GM19238 (cell line): ENCODE results near the gene BRDT.
"Not testable (repeated sequence)": the region's sequence is repeated elsewhere in the genome, so short reads cannot be mapped to it uniquely, and the experiment has no call there.

Source experiments
- DNase-seq: peaks from one replicate; pipeline ENCODE4 v3.0.0; 2011; ENCODE audit warnings: low spot score; ENCODE audit not compliant: insufficient read length

BRDT gene

GRCh38 chr1:91981996-91982609 is 32.9 kb downstream of the BRDT start:
- DNase-seq: no peak

GRCh38 chr1:91993256-91993655 is 44.1 kb downstream of the BRDT start:
- DNase-seq: no peak

DNA sequence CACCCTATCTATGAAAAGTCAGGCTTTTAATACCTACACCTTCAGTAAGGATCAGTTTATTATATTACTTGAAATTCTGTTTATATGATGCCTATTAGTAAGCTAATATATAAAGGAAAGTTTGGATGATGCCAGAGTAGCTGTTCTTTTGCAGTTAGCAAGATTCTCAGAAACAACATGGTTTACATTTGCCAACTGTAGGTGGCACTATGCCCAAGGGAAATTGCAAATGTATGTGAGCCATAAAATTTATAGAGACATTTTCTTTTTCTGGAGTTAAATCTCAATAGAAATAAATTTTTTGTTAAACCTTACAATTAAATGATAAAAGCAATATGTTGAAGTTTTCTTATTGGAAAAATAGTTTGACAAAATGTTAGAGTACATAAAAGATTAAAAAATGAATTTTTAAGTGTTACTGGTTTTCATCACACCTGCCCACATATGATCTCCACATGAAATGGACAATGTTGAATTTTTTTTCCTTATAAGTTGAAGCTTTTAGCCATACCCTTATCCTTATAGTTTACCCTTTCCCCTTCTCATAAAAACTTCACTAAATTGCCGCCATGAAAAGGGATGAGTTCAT is 48.5 kb downstream of the BRDT start:
- DNase-seq: peak; percentile 3

GRCh38 chr1:92004129-92004528 is 54.9 kb downstream of the BRDT start:
- no peak for DNase-seq

GRCh38 chr1:92013923-92014322 is 64.7 kb downstream of the BRDT start:
- DNase-seq: no peak

- DNase-seq: no peak
Observed at GRCh38 chr1:92016720-92017316, 67.6 kb downstream of the BRDT start.

DNA sequence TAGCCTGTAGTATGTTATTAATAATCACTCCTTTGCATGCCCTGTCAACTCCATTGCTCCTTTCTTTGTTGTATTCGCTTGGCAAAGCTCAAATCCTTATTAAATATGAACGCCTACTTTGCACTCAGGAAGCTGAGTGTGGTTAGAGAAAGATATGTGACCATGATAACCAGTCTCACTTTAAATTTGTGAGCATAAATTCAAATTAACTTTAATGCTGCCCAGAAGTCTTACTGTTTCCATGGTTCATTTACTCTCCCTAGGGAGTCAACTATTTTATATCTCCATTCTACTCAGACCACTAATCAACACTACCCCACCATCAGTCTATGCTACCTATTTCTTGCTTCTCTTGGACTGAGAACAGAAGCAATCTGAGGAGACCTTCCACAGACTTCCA is 68.5 kb downstream of the BRDT start:
- DNase-seq: no peak

GRCh38 chr1:92026042-92026441 is 76.8 kb downstream of the BRDT start:
- not testable (repeated sequence) for DNase-seq

- DNase-seq: no peak
Observed at GRCh38 chr1:92026806-92027205, 77.6 kb downstream of the BRDT start.

GRCh38 chr1:92029241-92029922 is 80.2 kb downstream of the BRDT start:
- DNase-seq: no peak

GRCh38 chr1:92030656-92031107 is 81.5 kb downstream of the BRDT start:
- no peak for DNase-seq

DNA sequence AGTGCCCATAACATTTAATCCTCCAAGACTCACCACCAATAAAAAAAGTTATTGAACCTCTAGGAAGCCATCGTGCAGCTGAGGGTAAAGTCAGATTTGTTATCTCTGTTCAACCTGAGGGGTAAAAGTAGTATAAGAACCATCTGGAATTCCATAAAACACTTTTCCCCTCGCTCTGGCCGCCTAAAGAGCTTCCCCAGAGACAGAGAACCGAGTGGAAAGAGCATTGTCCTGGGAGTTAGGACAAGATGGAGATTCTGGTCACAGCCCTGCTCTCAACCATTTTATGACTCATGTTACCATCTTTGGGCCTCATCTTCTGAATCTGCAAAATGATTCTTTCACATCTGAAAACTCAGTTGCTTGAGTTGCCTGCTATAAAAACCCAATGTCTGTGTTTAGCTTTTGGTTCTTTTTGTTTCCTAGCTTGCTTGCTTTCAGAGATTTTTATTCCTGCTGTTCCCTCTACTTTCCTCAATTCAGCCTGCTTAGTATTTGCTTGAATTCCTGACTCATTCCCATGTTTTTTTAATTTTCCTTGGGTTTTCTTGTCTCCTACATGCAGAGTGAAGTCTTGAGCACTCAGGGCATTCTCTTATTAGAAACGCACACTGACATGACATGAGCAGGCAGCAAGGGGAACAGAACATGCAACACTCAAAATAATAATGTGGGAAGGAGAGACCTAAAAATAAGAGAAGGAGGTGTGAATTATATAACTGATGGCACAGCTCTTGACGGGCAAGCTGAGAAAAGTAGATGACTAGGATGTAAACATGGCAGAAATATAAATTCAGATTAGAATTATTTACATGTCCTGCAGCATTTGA is 82.3 kb downstream of the BRDT start:
- no peak for DNase-seq

GRCh38 chr1:92037400-92037799 is 88.2 kb downstream of the BRDT start:
- DNase-seq: no peak

DNA sequence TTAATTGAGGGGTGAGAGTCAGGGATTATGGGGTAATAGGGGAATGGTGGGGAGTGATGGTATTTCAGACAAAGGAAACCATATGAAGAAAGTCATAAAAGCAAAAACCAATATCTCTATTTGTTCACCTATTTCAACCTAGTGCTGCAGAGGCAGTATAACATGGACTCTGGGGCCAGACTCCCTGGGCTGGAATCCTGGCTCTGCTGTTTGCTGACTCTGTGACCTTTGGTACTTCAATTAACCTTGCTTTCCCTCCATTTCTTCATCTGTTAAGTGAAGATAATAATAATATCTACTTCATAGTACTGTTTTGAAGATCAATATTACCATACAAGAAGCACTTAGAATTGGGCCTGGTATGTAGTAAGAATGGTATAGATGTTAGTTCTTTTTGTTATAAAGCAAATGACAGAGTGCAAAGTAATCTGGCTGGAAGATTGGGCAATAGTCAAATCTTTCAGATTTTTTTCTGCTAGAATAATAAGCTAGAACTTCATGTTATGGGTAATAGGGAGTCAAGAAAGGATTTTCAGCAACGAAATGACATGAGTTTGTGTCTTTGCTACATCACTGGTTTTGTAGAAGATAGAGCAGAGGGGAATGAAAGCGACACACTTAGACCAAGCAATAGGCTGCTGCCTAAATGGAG is 89.6 kb downstream of the BRDT start:
- no peak for DNase-seq

- no peak for DNase-seq
Observed at GRCh38 chr1:92040971-92041370, 91.8 kb downstream of the BRDT start.

GRCh38 chr1:92043621-92044020 is 94.4 kb downstream of the BRDT start:
- no peak for DNase-seq

DNA sequence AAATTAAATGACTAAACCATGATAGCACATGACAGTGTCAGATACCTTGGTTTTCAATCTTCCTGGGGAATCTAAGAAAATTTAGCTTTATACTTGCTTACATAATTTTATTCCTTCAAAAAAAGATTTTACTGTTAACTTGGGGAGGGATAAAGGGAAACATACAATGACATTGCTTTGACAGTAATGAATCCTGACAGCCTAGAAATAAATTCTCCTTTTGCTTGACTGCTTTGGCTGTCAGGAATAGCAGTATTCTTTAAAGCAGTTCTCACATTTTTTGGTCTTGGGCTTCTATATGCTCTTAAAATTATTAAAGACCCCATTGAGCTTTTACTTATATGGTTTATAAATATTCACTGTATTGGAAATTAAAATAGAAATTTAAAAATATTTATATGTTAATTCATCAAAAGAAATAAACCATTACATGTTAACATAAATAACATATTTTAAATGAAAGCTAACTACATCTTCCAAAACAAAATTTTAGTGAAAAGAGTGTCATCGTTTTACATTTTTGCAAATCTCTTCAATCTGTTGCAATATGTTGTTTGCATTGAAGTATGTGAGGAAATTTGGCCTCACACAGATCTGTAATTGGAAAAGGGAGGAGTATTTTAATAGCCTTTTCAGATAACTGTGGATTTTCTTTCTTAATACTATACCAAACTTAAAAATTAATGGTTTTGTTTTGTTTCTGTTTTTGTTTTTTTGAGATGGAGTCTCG is 96.7 kb downstream of the BRDT start:
- no peak for DNase-seq

DNA sequence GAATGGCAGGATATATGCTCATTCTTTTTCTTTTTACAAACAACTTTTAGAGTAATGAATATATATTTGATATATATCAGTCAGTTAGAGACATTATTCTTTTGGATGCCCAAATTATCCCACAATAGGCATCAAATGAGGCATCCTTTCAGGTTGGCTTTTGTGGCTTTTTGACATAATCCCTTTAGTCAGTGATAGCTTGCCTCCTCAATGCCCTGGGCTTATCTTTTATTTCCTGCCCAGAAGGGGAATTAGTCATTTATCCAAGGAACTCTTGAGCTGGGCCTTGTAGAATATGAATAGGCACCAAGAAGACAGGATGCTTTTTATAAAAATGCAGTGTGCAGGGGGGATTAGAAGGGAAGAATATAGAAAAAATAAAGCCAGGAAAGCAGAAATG is 102.7 kb downstream of the BRDT start:
- no peak for DNase-seq
